MM.1S (cell line): ENCODE measurements around the gene CD300H.
"Not testable (repeated sequence)": the region's sequence is repeated elsewhere in the genome, so short reads cannot be mapped to it uniquely, and the experiment has no call there.

ENCODE experiments used
- DNase-seq: peaks from one replicate; pipeline ENCODE4 v3.0.0-alpha.2; 2015
- H2AFZ ChIP-seq: fragments of 300-600 bp; sonication (generic); 2 replicates; pipeline ENCODE4 v1.6.0; 2016; ENCODE audit warnings: antibody characterized with exemption, low read length
- H3F3A ChIP-seq: fragments of 300-600 bp; sonication (generic); 2 replicates; pipeline ENCODE4 v1.6.1; 2016; ENCODE audit warnings: mild to moderate bottlenecking, antibody characterized with exemption, low read length, moderate library complexity, mixed read lengths; ENCODE audit not compliant: insufficient read depth
- H3K27ac ChIP-seq: fragments of 300-600 bp; sonication (generic); 2 replicates; pipeline ENCODE4 v1.5.1; 2016; ENCODE audit warnings: mild to moderate bottlenecking, low read length
- H3K27me3 ChIP-seq: fragments of 300-600 bp; sonication (generic); replicated peaks from 2 replicates; pipeline ENCODE4 v1.6.0; 2016; ENCODE audit warnings: low read length; ENCODE audit not compliant: insufficient read depth
- H3K36me3 ChIP-seq: fragments of 300-600 bp; sonication (generic); replicated peaks from 2 replicates; pipeline ENCODE4 v1.6.1; 2016; ENCODE audit warnings: mild to moderate bottlenecking, low read length, mixed read lengths; ENCODE audit not compliant: insufficient read depth
- H3K4me1 ChIP-seq: fragments of 300-600 bp; sonication (generic); 2 replicates; pipeline ENCODE4 v1.6.1; 2016; ENCODE audit warnings: low read length, mixed read lengths
- H3K4me2 ChIP-seq: fragments of 300-600 bp; sonication (generic); 2 replicates; pipeline ENCODE4 v1.6.0; 2016; ENCODE audit warnings: low read depth, low read length
- H3K4me3 ChIP-seq: fragments of 300-600 bp; sonication (generic); 2 replicates; pipeline ENCODE4 v1.5.1; 2016; ENCODE audit warnings: low read length, mixed read lengths
- H3K79me2 ChIP-seq: fragments of 300-600 bp; sonication (generic); 2 replicates; pipeline ENCODE4 v1.6.1; 2016; ENCODE audit warnings: mixed run types, low read length, mixed read lengths
- H3K9ac ChIP-seq: fragments of 300-600 bp; sonication (generic); 2 replicates; pipeline ENCODE4 v1.6.1; 2016; ENCODE audit warnings: low read length, mixed read lengths
- H3K9me2 ChIP-seq: fragments of 300-600 bp; sonication (generic); replicated peaks from 2 replicates; pipeline ENCODE4 v1.6.1; 2016; ENCODE audit warnings: mild to moderate bottlenecking, low read length, mixed read lengths; ENCODE audit not compliant: insufficient read depth
- H3K9me3 ChIP-seq: fragments of 300-600 bp; sonication (generic); replicated peaks from 2 replicates; pipeline ENCODE4 v1.6.1; 2016; ENCODE audit warnings: mild to moderate bottlenecking, low read length, mixed read lengths; ENCODE audit not compliant: insufficient read depth
- H4K20me1 ChIP-seq: fragments of 300-600 bp; sonication (generic); 2 replicates; pipeline ENCODE4 v1.6.1; 2016; ENCODE audit warnings: mild to moderate bottlenecking, low read length, moderate library complexity, mixed read lengths; ENCODE audit not compliant: insufficient read depth
- EZH2 ChIP-seq: fragments of 300-600 bp; sonication (generic); optimal IDR thresholded peaks from 2 replicates; pipeline ENCODE3; 2017; ENCODE audit warnings: low read depth, mild to moderate bottlenecking, antibody characterized with exemption, low read length, mixed read lengths
- EZH2phosphoT487 ChIP-seq: fragments of 300-600 bp; sonication (generic); IDR thresholded peaks from 2 replicates; pipeline ENCODE4 v1.6.1; 2018; ENCODE audit warnings: antibody characterized with exemption, low read length
- TF ChIP-seq, protein P1 (sequence below): fragments of 300-600 bp; sonication (generic); IDR thresholded peaks from 2 replicates; pipeline ENCODE4 v1.5.1; 2016; ENCODE audit warnings: antibody characterized with exemption, low read length, mixed read lengths

Gene CD300H

DNA sequence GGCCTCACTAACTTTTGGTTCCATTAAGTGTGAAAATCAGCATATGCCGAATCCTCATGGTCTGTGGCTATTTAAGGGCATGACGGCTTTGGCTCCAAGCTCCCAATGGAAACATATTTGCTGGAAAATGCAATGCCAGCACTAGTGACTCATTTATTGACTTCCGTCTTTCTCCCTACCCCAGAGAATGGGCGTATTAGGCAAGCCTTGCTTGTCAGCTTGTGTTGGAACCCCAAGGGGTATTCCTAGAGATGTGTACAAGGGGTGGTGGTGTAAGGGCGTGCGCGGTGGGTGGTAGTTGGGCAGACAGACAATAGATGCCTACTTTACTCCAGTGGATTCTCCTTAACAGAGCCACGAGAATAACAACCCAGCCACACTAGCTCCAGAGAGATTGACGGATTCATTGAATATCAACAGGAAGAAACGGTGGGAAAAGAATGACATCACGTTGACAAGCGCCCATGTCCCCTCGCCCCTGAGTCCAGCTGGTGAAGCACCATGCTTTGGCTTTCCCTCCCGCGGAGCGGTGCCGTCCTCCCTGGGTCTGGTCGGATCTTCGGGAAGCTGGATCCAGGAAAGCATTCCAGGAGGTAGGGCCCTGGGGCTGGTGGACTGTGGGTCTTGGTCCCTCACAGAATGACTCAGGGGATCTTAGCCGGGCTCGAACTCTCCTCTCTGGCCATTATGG, 46.4 kb downstream of the CD300H start:
- Histone ChIP-seq H3K4me2 (no peak overlapping the region), H3K79me2 (no peaks in the 10 kb centered on the region), H3K27ac (no peak overlapping the region), H3K9ac (no peak overlapping the region), H3K4me3 (no peak overlapping the region), H3K36me3 (no peaks in the 10 kb centered on the region), H3K9me3 (no peaks in the 10 kb centered on the region), H3F3A (no peaks in the 10 kb centered on the region), H2AFZ (no peak overlapping the region), H3K9me2 (no peaks in the 10 kb centered on the region), H4K20me1 (no peaks in the 10 kb centered on the region), H3K27me3 (peaks cover 93% of the 10 kb centered on the region), H3K4me1 (no peaks in the 10 kb centered on the region)
- TF ChIP-seq, protein P1, sequence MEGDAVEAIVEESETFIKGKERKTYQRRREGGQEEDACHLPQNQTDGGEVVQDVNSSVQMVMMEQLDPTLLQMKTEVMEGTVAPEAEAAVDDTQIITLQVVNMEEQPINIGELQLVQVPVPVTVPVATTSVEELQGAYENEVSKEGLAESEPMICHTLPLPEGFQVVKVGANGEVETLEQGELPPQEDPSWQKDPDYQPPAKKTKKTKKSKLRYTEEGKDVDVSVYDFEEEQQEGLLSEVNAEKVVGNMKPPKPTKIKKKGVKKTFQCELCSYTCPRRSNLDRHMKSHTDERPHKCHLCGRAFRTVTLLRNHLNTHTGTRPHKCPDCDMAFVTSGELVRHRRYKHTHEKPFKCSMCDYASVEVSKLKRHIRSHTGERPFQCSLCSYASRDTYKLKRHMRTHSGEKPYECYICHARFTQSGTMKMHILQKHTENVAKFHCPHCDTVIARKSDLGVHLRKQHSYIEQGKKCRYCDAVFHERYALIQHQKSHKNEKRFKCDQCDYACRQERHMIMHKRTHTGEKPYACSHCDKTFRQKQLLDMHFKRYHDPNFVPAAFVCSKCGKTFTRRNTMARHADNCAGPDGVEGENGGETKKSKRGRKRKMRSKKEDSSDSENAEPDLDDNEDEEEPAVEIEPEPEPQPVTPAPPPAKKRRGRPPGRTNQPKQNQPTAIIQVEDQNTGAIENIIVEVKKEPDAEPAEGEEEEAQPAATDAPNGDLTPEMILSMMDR: no peak
- TF ChIP-seq EZH2phosphoT487 (no peak), EZH2 (no peak)
- DNase-seq: no peak

DNA sequence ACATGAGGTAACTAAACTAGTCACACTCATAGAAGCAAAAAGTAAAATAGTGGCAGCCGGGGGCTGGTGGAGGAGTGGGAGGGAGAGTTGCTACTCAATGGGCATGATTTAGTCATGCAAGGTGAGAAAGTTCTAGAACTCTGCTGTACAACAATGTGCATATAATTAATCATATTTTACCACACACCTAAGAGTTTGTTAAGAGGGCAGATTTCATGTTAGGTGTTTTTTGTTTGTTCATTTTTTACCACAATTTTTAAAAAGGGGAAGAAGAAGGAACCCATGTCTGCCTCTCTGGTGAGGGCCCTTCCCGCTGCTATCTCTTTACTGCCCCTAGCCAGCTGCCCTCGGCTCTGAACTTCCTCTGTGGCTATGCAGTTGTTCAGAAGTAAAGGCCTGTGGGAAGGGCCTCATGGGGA, 47.3 kb downstream of the CD300H start:
- Histone ChIP-seq H3K9ac (no peak overlapping the region), H3K4me2 (no peak overlapping the region), H3K79me2 (no peaks in the 10 kb centered on the region), H3K9me2 (no peaks in the 10 kb centered on the region), H3K9me3 (no peaks in the 10 kb centered on the region), H3F3A (no peaks in the 10 kb centered on the region), H3K36me3 (no peaks in the 10 kb centered on the region), H4K20me1 (no peaks in the 10 kb centered on the region), H3K27ac (no peak overlapping the region), H2AFZ (no peak overlapping the region), H3K4me1 (no peaks in the 10 kb centered on the region), H3K27me3 (peaks cover 84% of the 10 kb centered on the region), H3K4me3 (no peak overlapping the region)
- TF ChIP-seq, protein P1: no peak
- TF ChIP-seq EZH2 (no peak), EZH2phosphoT487 (no peak)
- no peak for DNase-seq

DNA sequence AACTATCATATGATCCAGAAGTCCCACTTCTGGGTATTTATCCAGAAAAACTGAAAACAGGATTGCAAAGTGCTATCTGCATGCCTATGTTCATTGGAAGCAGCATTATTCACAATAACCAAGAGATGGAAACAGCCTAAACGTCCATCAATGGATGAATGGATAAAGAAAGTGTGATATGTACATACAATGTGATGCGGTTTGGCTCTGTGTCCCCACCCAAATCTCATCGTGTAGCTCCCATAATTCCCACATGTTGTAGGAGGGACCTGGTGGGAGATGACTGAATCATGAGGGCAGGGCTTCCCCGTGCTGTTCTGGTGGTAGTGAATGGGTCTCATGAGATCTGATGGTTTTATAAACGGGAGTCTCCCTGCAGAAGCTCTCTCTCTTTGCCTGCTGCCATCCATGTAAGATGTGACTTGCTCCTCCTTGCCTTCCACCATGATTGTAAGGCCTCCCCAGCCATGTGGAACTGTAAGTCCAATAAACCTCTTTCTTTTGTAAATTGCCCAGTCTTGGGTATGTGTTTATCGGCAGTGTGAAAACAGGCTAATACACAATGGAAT, 48.8 kb downstream of the CD300H start:
- H2AFZ ChIP-seq, H3K9ac ChIP-seq, H3K4me1 ChIP-seq, H4K20me1 ChIP-seq, H3K79me2 ChIP-seq, H3F3A ChIP-seq, H3K4me3 ChIP-seq, H3K27ac ChIP-seq, DNase-seq, H3K9me3 ChIP-seq, H3K36me3 ChIP-seq, H3K9me2 ChIP-seq, H3K4me2 ChIP-seq: not testable (repeated sequence)
- peaks cover 68% of the 10 kb centered on the region for H3K27me3 ChIP-seq
